GM19328 (cell line): ENCODE measurements around the gene PHLPP1.

Experiments used
- ATAC-seq: cut with Tn5 transposase; IDR thresholded peaks from one replicate; pipeline ENCODE4 v1.9.1; 2021; ENCODE audit warnings: mild to moderate bottlenecking, moderate library complexity; ENCODE audit not compliant: unreplicated experiment

PHLPP1 gene

GRCh38 chr18:62841405-62841804 is 126.1 kb downstream of the PHLPP1 start:
- no peak for ATAC-seq

- no peak for ATAC-seq
These were observed 127.6 kb downstream of the PHLPP1 start for GRCh38 chr18:62842898-62843297.

- peak; percentile 57 for ATAC-seq
These were observed 129.7 kb downstream of the PHLPP1 start for GRCh38 chr18:62844850-62845643.

- no peak for ATAC-seq
These were observed 131.0 kb downstream of the PHLPP1 start for GRCh38 chr18:62846313-62846712.

GRCh38 chr18:62847081-62847480 is 131.7 kb downstream of the PHLPP1 start:
- no peak for ATAC-seq

- no peak for ATAC-seq
These were observed 133.6 kb downstream of the PHLPP1 start for GRCh38 chr18:62848946-62849345.

- no peak for ATAC-seq
These were observed 135.4 kb downstream of the PHLPP1 start for GRCh38 chr18:62850619-62851306.

- ATAC-seq, result no peak
These were observed 137.5 kb downstream of the PHLPP1 start for GRCh38 chr18:62852851-62853250.

- ATAC-seq, result no peak
These were observed 141.0 kb downstream of the PHLPP1 start for GRCh38 chr18:62856294-62856693.

GRCh38 chr18:62857263-62857976 is 142.1 kb downstream of the PHLPP1 start:
- no peak for ATAC-seq

GRCh38 chr18:62860062-62860461 is 144.7 kb downstream of the PHLPP1 start:
- ATAC-seq, result no peak

- ATAC-seq, result no peak
These were observed 147.1 kb downstream of the PHLPP1 start for GRCh38 chr18:62862466-62862865.

GRCh38 chr18:62863579-62864001 is 148.2 kb downstream of the PHLPP1 start:
- ATAC-seq, result no peak

GRCh38 chr18:62865498-62865897 is 150.2 kb downstream of the PHLPP1 start:
- ATAC-seq, result no peak

- ATAC-seq, result no peak
These were observed 152.2 kb downstream of the PHLPP1 start for GRCh38 chr18:62867534-62867933.

- ATAC-seq, result no peak
These were observed 153.3 kb downstream of the PHLPP1 start for GRCh38 chr18:62868645-62869044.

- ATAC-seq, result no peak
These were observed 155.3 kb downstream of the PHLPP1 start for GRCh38 chr18:62870643-62871042.

- no peak for ATAC-seq
These were observed 160.0 kb downstream of the PHLPP1 start for GRCh38 chr18:62875323-62875722.

- no peak for ATAC-seq
These were observed 160.8 kb downstream of the PHLPP1 start for GRCh38 chr18:62876111-62876510.

GRCh38 chr18:62876828-62877227 is 161.5 kb downstream of the PHLPP1 start:
- ATAC-seq, result no peak

GRCh38 chr18:62877411-62878221 is 162.3 kb downstream of the PHLPP1 start:
- no peak for ATAC-seq
